OCI-LY7 (cell line): ENCODE measurements around the gene HMX2.

Source experiments
- CTCF ChIP-seq: fragments of 200-600 bp; sonication (generic); conservative IDR thresholded peaks from 2 replicates; pipeline ENCODE4 v1.5.1; 2014; ENCODE audit warnings: mild to moderate bottlenecking, antibody characterized with exemption, low read length, moderate library complexity, mixed read lengths
- EZH2phosphoT487 ChIP-seq: fragments of 200-600 bp; sonication (generic); IDR thresholded peaks from 2 replicates; pipeline ENCODE4 v1.6.1; 2018; ENCODE audit warnings: low read depth, borderline replicate concordance, mild to moderate bottlenecking, mixed run types, antibody characterized with exemption, low read length, moderate library complexity, mixed read lengths

DNA sequence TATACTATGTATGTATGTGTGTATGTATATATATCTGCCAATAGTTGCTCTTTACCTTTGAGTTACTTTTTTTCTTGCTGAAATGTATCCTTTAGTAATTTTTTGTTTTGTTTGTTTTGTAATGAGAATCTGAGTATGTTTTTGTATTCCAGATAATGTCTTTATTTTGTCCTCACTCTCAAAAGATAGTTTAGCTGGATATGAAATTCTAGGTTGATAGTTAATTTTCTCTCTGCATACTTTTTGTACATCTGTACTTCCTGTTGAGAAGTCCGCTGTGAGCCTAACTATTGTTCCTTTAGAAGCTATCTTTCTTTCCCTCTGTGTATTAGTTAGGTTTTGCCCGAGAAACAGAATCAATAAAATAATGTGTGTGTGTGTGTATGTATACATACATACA, 35.8 kb downstream of the HMX2 start:
- TF ChIP-seq CTCF = no peak
- no peak for TF ChIP-seq EZH2phosphoT487
